ENCODE results near the gene ADARB2.

Gene ADARB2

GRCh38 chr10:1515780-1516491, 221.4 kb downstream of the ADARB2 start:
- FAIRE-seq, result no peak

GRCh38 chr10:1515121-1515779, 222.1 kb downstream of the ADARB2 start:
- FAIRE-seq, result no peak

GRCh38 chr10:1514681-1515080, 222.6 kb downstream of the ADARB2 start:
- FAIRE-seq, result no peak

DNA sequence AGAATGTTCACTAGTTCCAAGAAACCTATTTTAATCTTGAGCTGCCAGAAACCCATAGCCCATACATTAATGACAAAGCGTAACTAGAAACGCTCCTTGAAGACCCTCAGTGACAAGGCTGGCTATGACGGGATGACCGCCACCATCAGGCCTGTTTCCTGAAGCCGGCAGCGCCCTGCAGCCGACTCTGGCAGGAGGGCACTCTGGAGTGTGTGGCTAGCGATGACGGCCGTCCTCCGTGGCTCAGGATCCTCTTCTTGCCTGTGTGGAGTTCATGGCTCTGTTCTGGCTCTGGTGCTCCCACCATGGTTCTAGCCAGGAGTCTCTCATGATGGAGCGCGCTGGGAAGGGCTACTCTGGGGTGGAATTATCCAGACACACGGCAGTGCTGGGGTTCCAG, 224.1 kb downstream of the ADARB2 start:
- no peak for FAIRE-seq

DNA sequence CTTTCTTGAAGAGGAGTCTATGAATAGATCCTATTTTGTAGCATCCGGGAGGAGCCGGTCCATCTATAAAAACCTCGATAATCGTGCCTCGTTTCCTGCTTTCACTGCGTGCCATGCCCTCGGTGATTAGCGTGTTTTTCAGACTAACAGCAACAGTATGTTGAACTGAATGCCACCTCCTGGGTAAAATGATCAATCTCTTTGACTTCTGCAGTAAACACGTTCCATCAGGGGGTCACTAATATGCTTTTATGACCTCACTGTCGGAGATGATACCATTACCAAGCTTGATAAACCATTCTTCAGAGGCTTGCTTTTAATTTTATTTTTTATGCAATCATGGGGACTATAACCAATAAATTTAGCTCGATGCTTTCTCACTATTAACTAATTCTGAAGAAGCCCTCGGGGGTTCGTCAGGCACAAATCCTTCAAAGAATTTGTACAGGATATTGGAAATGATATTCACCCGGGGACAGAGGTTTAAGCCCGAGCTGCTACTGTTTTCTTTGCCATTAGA, 228.3 kb downstream of the ADARB2 start:
- FAIRE-seq, result no peak

DNA sequence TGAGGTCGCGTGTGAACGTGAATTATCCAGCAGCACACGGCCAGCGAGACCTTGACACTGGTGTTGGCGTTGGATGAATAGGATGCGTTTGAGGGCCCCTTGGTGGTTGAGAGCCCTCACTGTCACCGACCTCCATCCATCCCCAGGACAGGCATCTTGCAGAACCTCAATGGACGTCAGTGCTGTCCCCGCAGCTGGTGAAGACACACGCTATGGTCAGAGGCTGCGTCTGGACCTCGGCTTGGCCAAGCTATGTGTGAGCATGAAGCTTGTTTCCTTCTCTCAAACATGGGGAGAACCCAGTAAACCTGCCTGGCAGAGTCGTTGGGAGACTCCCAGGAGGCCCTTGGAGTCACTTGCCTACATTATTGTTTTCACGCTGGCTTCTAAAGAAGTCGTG, 229.2 kb downstream of the ADARB2 start:
- no peak for FAIRE-seq

GRCh38 chr10:1507436-1507835, 229.9 kb downstream of the ADARB2 start:
- FAIRE-seq, result no peak

DNA sequence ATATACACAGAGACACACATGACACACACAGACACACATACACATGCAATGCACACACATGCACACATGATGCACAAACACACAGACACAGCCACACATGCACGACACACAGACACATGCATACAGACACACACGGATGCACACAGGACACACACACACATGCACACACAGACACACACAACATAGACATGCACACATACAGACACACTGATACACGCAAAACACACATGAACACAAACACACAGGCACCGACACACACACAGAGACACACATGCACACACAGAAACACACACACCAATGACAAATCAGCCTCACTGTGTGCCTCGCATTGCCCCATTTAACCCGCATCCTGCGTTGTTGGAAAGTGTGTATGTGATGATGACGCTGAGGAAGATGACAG, 232.4 kb downstream of the ADARB2 start:
- FAIRE-seq, result no peak

DNA sequence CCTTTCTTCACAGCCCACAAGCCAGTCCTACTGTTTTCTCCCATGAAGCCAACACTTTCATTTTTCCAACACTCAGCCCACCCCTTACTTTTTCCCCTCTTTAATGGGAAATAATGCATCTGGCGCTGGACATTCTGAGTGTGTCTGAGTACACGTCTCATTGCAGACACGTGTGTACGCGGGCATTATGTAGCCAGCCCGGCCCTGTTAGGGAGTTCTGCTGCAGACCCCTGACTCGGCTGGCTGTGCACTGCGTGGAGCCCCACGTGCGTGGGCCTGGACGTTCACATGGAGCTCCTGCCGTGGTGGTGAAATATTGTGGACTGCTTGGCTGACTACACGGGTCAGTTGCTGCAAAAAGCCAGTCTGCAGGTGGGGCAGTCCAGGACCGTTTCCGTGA, 233.0 kb downstream of the ADARB2 start:
- no peak for FAIRE-seq

DNA sequence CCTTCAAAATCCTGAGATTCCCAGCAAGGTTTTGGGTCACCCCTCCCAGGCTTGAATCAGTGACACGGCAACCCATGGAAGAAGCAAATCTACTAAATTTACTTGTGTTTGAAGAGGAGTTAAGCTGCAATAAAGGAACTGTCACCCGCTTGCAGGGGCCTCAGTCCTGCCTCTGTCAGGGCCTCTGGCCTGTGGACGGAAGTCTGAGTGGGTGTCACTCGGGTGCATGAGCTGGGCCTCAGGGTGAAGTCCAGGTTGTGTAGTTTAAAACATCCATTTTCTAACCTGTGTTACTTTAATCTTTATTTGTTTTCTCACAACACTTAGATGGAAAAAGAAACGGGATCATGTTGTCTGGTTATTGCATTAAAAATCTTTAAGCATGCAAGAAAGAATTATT, 234.9 kb downstream of the ADARB2 start:
- no peak for FAIRE-seq

- FAIRE-seq, result no peak
Measured at GRCh38 chr10:1499359-1499957, 237.9 kb downstream of the ADARB2 start.

DNA sequence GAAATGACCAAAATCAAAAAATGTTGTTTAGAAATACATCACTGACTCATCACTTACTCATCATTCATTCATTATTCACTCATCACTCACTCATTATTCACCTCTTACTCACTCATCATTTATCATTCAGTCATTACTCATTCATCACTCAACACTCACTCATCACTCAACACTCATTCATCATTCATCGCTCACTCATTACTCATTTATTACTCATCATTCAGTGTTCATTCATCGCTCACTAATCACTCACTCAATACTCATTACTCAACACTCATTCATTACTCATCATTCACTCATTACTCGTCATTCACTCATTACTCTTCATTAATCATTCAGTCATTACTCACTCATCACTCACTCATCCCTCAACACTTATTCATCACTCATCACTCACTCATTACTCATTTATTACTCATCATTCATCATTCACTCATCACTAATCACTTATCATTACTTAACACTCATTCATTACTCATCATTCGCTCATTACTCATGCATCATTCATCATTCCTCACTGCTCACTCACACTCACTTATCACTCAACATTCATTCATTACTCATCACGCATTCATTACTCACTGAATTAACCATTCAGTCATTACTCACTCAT, 238.5 kb downstream of the ADARB2 start:
- no peak for FAIRE-seq

GRCh38 chr10:1495915-1496517, 241.3 kb downstream of the ADARB2 start:
- FAIRE-seq, result no peak

DNA sequence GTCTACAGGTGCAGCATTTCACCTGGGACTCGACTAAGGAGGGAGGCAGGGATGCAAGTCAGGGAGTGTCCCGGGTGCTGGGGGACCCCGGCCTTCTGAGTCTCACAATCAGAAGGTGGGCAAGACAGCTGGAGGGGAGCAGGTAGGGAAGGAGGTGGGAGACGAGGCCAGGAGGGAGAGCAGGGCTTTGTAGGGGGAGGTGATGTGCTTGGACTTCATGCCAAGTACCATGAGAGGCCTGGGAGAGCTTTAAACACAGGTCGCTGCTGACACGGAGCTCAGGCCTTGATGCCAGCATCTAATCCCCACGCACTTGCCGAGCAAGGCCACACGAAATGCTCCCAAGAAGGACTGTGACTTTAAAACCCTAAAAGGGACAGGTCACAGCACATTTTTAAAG, 244.7 kb downstream of the ADARB2 start:
- no peak for FAIRE-seq

DNA sequence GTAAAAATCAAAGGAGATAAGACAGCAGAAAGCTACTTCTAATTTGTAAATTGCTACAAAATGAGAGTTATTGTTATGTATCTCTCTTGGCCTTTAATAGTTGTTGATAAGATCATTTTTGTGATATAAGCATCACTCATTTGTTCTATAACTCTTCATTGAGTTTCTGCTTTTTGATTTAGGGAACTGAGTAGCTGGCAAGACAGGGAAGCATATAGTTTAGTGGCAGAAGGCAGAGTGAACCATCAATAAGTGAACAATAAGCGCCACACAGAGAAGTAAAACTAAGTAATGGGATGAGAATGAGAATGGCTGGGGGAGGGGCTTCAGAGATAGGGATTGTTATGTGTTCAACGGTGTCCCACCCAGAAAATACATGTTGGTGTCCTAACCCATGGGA, 245.4 kb downstream of the ADARB2 start:
- no peak for FAIRE-seq

DNA sequence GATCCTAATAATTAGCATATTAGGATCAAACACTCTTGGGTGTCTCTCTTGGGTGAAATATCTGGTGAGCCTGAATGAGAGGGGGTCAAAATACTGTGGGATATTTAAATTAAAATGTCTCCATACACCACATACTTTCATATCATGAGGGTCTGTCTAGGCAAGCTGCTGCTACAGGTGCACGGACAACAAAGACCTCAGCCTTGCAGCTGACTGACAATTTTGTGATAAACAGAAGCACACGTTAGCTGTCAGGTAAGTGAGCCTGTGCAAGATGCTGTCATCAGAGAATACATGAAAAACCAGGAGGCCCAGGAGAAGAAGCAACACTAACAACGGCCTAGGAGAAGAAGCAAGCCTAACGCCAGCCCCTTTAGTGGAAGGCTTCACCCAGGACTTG, 247.5 kb downstream of the ADARB2 start:
- no peak for FAIRE-seq

GRCh38 chr10:1488970-1489548, 248.3 kb downstream of the ADARB2 start:
- FAIRE-seq, result no peak

- no peak for FAIRE-seq
Measured at GRCh38 chr10:1486841-1487687, 250.3 kb downstream of the ADARB2 start.

- FAIRE-seq, result no peak
Measured at GRCh38 chr10:1485357-1485756, 252.0 kb downstream of the ADARB2 start.

DNA sequence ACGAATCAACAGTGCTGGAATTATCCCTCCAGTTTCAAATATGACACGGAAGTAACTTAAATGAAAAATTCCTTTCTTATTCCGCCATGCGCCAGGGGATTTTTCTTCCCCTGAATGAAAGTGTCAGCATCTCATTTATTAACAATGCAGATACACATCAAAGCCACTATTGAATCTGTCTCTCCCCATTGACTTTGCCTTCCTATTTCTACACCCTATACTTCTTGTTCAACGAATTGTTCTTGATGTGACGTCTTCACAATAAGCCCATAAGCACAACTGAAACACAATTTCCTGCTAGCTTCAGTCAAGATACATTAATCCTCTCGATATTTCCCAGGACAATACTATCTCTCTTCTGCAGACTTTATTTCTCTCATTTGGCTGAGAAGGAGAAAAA, 253.5 kb downstream of the ADARB2 start:
- FAIRE-seq, result no peak

- FAIRE-seq, result no peak
Measured at GRCh38 chr10:1483246-1483645, 254.1 kb downstream of the ADARB2 start.

GRCh38 chr10:1477578-1477977, 259.7 kb downstream of the ADARB2 start:
- FAIRE-seq, result no peak

All from colon (tissue), 2 donors.